Measurements from ENCODE around the gene TCERG1L. TPM values are rescaled to one million over a fixed set of nuclear protein-coding genes. Genes with fewer than 3 reads are reported as not detected.

The TCERG1L gene
- total RNA-seq, 1 experiment from 2014 or later, result not detected

DNA sequence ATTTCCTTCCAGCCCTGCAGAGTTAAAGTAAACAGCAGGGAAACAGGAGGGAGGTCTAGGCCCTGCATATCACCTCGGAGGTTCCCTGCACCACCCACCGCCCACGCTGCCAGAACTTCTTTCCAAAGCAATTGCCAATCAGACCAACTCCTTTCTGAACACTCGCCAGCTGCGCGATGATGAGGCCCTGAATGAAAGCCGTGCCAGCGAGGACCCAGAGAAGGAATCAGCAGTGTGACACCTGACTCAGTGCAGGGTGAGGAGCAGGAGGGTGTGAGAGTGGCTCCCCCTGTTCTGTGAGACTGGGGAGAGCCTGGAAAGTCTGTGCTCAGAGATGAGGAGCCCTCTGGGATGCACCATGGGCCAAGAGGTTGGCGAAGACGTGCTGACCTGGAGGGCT is 3.3 kb upstream of the TCERG1L start:
- ATAC-seq (no peak), DNase-seq (ENCODE audit: low read depth, low spot score) (no peak)
- ChIA-PET POLR2A (no interaction called here), CTCF (no interaction called here)
- TF ChIP-seq, protein P1, sequence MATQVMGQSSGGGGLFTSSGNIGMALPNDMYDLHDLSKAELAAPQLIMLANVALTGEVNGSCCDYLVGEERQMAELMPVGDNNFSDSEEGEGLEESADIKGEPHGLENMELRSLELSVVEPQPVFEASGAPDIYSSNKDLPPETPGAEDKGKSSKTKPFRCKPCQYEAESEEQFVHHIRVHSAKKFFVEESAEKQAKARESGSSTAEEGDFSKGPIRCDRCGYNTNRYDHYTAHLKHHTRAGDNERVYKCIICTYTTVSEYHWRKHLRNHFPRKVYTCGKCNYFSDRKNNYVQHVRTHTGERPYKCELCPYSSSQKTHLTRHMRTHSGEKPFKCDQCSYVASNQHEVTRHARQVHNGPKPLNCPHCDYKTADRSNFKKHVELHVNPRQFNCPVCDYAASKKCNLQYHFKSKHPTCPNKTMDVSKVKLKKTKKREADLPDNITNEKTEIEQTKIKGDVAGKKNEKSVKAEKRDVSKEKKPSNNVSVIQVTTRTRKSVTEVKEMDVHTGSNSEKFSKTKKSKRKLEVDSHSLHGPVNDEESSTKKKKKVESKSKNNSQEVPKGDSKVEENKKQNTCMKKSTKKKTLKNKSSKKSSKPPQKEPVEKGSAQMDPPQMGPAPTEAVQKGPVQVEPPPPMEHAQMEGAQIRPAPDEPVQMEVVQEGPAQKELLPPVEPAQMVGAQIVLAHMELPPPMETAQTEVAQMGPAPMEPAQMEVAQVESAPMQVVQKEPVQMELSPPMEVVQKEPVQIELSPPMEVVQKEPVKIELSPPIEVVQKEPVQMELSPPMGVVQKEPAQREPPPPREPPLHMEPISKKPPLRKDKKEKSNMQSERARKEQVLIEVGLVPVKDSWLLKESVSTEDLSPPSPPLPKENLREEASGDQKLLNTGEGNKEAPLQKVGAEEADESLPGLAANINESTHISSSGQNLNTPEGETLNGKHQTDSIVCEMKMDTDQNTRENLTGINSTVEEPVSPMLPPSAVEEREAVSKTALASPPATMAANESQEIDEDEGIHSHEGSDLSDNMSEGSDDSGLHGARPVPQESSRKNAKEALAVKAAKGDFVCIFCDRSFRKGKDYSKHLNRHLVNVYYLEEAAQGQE (IDR thresholded peaks at IDR 0.05; ENCODE audit: insufficient read depth in 1 of 2, low read depth in 2 of 2, low read length in 1 of 2), result no peak
- no peak for TF ChIP-seq TCF7L2 (IDR thresholded peaks at IDR 0.05; ENCODE audit: low read depth, low read length)
- TF ChIP-seq, protein P2, sequence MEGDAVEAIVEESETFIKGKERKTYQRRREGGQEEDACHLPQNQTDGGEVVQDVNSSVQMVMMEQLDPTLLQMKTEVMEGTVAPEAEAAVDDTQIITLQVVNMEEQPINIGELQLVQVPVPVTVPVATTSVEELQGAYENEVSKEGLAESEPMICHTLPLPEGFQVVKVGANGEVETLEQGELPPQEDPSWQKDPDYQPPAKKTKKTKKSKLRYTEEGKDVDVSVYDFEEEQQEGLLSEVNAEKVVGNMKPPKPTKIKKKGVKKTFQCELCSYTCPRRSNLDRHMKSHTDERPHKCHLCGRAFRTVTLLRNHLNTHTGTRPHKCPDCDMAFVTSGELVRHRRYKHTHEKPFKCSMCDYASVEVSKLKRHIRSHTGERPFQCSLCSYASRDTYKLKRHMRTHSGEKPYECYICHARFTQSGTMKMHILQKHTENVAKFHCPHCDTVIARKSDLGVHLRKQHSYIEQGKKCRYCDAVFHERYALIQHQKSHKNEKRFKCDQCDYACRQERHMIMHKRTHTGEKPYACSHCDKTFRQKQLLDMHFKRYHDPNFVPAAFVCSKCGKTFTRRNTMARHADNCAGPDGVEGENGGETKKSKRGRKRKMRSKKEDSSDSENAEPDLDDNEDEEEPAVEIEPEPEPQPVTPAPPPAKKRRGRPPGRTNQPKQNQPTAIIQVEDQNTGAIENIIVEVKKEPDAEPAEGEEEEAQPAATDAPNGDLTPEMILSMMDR (IDR thresholded peaks at IDR 0.05), result no peak
- Histone ChIP-seq H3K27me3 (ENCODE audit: control insufficient read depth, insufficient read depth, low read length) (peaks cover 7% of the 10 kb centered on the region), H3K4me3 (ENCODE audit: low read depth in 2 of 2, low read length in 2 of 2) (no peak overlapping the region), H3K36me3 (ENCODE audit: control insufficient read depth, insufficient read depth, low read length) (no peaks in the 10 kb centered on the region), H3K9me3 (ENCODE audit: control insufficient read depth, insufficient read depth, low read depth, low read length) (no peaks in the 10 kb centered on the region), H3K4me1 (ENCODE audit: control insufficient read depth, insufficient read depth, low read length) (no peaks in the 10 kb centered on the region), H3K27ac (ENCODE audit: low read length) (no peak overlapping the region)
- in situ Hi-C loops (cut with HindIII; ENCODE audit: low pct_unique_long_range_greater_than_20kb, low sequenced_read_pairs) (no loop called here), intact Hi-C loops (cut with micrococcal nuclease; ENCODE audit: unreplicated experiment) (no loop called here)
- BruUV-seq (replicated peaks), result no TSS peak

DNA sequence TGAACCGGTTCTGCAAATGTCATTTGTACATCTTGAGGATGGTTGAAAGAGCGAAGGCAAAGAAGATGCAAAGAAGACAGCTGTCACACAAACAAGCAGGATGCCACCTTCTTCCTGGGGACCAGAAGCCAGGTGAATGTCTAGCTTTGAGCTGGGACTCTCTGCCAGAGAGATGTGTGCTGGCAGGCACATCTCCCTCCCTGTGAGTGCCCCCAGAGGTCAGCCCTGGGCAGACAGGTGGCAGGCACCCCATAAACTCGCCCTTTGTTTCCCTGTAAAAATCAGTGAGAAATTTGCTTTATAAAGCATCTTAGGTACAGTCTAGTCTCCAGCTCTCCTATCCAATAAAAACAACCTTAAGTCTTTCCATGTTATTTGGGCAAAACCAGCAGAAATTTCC is 2.6 kb upstream of the TCERG1L start:
- ChIA-PET CTCF (no interaction called here), POLR2A (no interaction called here)
- intact Hi-C loops (cut with micrococcal nuclease; ENCODE audit: unreplicated experiment), result no loop called here
- DNase-seq (ENCODE audit: low read depth, low spot score), result no peak
- H3K4me1 ChIP-seq (ENCODE audit: control insufficient read depth, insufficient read depth, low read length), result no peaks in the 10 kb centered on the region
- H3K27me3 ChIP-seq (ENCODE audit: control insufficient read depth, insufficient read depth, low read length), result peaks cover 2% of the 10 kb centered on the region; the same call in 1 of the 2 replicates
- H3K9me3 ChIP-seq (ENCODE audit: control insufficient read depth, insufficient read depth, low read depth, low read length), result no peaks in the 10 kb centered on the region
- H3K36me3 ChIP-seq (ENCODE audit: control insufficient read depth, insufficient read depth, low read length), result no peaks in the 10 kb centered on the region
- H3K4me3 ChIP-seq (ENCODE audit: low read depth in 2 of 2, low read length in 2 of 2), result no peak overlapping the region
- H3K27ac ChIP-seq (ENCODE audit: low read length), result no peak overlapping the region
- no peak for ATAC-seq
- in situ Hi-C loops (cut with HindIII; ENCODE audit: low pct_unique_long_range_greater_than_20kb, low sequenced_read_pairs), result no loop called here
- no peak for TF ChIP-seq POLR2AphosphoS5 (IDR thresholded peaks at IDR 0.05; ENCODE audit: low read depth, low read length)
- TF ChIP-seq, protein P2 (IDR thresholded peaks at IDR 0.05), result no peak
- TF ChIP-seq SIN3A (IDR thresholded peaks at IDR 0.05; ENCODE audit: borderline replicate concordance, insufficient read depth, low read depth, low read length), result no peak
- TF ChIP-seq, protein P1 (IDR thresholded peaks at IDR 0.05; ENCODE audit: insufficient read depth in 1 of 2, low read depth in 2 of 2, low read length in 1 of 2), result no peak
- no peak for TF ChIP-seq TCF7L2 (IDR thresholded peaks at IDR 0.05; ENCODE audit: low read depth, low read length)
- no TSS peak for BruUV-seq (replicated peaks)

Data from Panc1 (cell line).